Measurements from ENCODE around the gene TWF2.

DNA sequence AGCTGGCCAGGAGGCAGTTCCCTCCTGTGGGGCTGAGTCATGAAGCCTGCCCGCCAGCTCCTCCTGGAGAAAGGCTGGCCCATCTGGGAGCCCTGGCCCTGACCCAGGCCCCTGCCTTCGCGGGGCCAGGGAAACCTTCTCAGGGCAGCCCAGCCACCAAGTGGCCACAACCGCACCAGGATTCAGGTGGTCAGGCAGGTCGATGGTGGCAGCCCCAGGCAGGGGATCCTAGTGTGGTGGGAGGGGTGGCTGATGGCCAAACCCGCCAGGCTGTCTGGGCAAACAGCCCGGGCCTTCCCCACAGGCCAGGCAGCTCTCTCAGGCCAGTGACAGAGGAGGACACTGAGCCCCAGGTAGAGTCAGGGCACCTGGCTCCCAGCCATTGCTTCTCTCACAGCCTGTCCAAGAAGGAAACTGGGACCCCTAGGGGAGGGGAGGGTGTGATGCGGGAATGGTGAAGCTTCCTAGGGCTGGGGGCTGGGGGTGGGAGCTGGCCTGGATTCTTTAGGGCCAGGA lies 1.2 kb downstream of the TWF2 start:
- TF ChIP-seq POLR2A (IDR thresholded peaks at IDR 0.05; ENCODE audit: extremely low read depth, insufficient read length) (no peak), MYC (IDR thresholded peaks at IDR 0.05; ENCODE audit: low read depth, low read length) (no peak)
- TF ChIP-seq, protein P1, sequence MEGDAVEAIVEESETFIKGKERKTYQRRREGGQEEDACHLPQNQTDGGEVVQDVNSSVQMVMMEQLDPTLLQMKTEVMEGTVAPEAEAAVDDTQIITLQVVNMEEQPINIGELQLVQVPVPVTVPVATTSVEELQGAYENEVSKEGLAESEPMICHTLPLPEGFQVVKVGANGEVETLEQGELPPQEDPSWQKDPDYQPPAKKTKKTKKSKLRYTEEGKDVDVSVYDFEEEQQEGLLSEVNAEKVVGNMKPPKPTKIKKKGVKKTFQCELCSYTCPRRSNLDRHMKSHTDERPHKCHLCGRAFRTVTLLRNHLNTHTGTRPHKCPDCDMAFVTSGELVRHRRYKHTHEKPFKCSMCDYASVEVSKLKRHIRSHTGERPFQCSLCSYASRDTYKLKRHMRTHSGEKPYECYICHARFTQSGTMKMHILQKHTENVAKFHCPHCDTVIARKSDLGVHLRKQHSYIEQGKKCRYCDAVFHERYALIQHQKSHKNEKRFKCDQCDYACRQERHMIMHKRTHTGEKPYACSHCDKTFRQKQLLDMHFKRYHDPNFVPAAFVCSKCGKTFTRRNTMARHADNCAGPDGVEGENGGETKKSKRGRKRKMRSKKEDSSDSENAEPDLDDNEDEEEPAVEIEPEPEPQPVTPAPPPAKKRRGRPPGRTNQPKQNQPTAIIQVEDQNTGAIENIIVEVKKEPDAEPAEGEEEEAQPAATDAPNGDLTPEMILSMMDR (IDR thresholded peaks at IDR 0.05; ENCODE audit: low read depth, low read length), result no peak
- TF ChIP-seq, protein P2, sequence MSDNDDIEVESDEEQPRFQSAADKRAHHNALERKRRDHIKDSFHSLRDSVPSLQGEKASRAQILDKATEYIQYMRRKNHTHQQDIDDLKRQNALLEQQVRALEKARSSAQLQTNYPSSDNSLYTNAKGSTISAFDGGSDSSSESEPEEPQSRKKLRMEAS (IDR thresholded peaks at IDR 0.05; ENCODE audit: low read depth, low read length), result no peak

All from NB4 (cell line).